A673 (cell line): ENCODE results near the gene VAMP2.

Source experiments
- EZH2 ChIP-seq: fragments of 200-600 bp; sonication (generic); IDR thresholded peaks from 2 replicates; pipeline ENCODE4 v1.6.1; 2017; ENCODE audit warnings: borderline replicate concordance, low read depth, mild to moderate bottlenecking, mixed read lengths, antibody characterized with exemption, low read length; ENCODE audit not compliant: poor library complexity, severe bottlenecking
- TF ChIP-seq, protein P1 (sequence below): fragments of 300-800, 200-600 bp; sonication (generic); conservative IDR thresholded peaks from 2 replicates; pipeline ENCODE4 v1.5.1; 2017; ENCODE audit warnings: low read depth, mild to moderate bottlenecking, antibody characterized with exemption, low read length, moderate library complexity, mixed read lengths

DNA sequence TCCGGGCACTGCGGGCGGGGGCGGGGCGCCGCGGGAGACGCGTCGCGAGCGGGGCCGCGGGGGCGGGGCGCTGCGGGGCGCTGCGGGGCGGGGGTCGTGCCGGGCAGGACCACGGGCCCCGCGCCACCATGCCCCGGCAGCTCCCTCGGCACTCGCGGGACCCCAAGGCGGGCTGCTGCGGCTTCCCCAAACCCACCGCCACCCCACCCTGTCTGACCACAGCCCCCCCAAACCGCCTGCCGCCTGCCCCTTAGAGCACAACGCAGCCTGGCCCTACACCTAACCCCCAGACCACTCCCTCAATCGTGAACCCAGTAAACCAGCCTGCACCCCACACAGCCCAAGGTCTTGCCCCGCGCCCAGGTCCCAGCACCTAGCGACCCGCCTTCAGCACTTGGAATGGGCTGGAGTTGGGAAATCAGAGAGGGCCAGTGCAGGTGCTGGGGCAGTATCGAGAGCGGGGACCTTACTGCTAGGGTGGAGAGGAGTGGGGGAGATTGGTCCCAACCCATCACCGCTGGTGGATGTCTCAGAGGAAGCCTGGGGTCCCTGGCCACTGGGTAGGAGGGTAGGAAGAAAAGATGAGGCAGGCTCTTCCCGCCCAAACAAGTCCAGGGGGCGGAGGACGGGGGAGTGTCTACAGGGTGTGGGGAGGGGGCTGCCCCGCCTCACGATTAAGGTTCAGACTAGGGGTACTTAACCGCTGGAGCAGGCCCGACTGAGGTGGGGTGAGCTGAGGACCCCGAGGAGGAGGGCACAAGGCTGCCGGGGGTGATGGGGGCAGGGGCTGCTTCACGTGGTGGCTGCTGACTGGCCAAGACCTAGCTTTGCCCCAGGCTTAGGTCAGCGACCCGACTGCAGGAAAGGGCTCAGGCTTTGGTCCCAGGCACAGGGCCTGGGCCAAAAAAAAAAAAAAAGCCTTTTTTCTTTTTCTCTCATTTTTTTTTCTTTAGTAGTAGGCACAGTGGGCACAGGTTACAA lies 539 bp upstream of the VAMP2 start:
- TF ChIP-seq, protein P1, sequence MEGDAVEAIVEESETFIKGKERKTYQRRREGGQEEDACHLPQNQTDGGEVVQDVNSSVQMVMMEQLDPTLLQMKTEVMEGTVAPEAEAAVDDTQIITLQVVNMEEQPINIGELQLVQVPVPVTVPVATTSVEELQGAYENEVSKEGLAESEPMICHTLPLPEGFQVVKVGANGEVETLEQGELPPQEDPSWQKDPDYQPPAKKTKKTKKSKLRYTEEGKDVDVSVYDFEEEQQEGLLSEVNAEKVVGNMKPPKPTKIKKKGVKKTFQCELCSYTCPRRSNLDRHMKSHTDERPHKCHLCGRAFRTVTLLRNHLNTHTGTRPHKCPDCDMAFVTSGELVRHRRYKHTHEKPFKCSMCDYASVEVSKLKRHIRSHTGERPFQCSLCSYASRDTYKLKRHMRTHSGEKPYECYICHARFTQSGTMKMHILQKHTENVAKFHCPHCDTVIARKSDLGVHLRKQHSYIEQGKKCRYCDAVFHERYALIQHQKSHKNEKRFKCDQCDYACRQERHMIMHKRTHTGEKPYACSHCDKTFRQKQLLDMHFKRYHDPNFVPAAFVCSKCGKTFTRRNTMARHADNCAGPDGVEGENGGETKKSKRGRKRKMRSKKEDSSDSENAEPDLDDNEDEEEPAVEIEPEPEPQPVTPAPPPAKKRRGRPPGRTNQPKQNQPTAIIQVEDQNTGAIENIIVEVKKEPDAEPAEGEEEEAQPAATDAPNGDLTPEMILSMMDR, result no peak
- no peak for TF ChIP-seq EZH2
